ENCODE results near the gene FAF1.

DNA sequence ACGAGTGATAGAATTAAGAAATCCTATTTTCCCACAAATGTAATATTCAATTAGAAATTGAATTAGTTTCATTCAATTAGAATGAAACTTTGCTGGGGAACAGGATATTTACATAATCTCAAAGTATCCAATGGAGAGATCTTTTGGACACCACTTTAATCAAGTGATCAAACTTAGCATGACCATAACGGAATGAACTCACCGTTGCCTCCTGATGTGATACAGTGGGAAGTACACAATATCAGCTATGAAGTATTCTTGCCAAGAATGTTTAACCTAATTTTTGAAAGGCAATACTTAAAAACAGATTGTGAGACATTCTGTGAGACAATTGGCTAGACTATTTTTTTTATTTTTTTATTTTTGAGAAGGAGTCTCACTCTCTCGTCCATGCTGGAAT, 26.6 kb upstream of the FAF1 start:
- TF ChIP-seq EP300 (IDR thresholded peaks at IDR 0.05): no peak
- TF ChIP-seq, protein P1, sequence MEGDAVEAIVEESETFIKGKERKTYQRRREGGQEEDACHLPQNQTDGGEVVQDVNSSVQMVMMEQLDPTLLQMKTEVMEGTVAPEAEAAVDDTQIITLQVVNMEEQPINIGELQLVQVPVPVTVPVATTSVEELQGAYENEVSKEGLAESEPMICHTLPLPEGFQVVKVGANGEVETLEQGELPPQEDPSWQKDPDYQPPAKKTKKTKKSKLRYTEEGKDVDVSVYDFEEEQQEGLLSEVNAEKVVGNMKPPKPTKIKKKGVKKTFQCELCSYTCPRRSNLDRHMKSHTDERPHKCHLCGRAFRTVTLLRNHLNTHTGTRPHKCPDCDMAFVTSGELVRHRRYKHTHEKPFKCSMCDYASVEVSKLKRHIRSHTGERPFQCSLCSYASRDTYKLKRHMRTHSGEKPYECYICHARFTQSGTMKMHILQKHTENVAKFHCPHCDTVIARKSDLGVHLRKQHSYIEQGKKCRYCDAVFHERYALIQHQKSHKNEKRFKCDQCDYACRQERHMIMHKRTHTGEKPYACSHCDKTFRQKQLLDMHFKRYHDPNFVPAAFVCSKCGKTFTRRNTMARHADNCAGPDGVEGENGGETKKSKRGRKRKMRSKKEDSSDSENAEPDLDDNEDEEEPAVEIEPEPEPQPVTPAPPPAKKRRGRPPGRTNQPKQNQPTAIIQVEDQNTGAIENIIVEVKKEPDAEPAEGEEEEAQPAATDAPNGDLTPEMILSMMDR (IDR thresholded peaks at IDR 0.05): no peak
- no peak for TF ChIP-seq POLR2AphosphoS5 (IDR thresholded peaks at IDR 0.05)
- TF ChIP-seq POLR2A (IDR thresholded peaks at IDR 0.05; ENCODE audit: low read depth): no peak

Measured in esophagus muscularis mucosa (tissue), 4 donors.